Measurements from ENCODE around the gene GLE1.
"Not testable (repeated sequence)": the region's sequence is repeated elsewhere in the genome, so short reads cannot be mapped to it uniquely, and the experiment has no call there.

GRCh38 chr9:128585155-128585554 lies 80.6 kb downstream of the GLE1 start:
- TF ChIP-seq, protein P1, sequence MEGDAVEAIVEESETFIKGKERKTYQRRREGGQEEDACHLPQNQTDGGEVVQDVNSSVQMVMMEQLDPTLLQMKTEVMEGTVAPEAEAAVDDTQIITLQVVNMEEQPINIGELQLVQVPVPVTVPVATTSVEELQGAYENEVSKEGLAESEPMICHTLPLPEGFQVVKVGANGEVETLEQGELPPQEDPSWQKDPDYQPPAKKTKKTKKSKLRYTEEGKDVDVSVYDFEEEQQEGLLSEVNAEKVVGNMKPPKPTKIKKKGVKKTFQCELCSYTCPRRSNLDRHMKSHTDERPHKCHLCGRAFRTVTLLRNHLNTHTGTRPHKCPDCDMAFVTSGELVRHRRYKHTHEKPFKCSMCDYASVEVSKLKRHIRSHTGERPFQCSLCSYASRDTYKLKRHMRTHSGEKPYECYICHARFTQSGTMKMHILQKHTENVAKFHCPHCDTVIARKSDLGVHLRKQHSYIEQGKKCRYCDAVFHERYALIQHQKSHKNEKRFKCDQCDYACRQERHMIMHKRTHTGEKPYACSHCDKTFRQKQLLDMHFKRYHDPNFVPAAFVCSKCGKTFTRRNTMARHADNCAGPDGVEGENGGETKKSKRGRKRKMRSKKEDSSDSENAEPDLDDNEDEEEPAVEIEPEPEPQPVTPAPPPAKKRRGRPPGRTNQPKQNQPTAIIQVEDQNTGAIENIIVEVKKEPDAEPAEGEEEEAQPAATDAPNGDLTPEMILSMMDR (conservative IDR thresholded peaks at IDR 0.05; ENCODE audit: low read depth, low read length), result not testable (repeated sequence)
- not testable (repeated sequence) for TF ChIP-seq EZH2 (IDR thresholded peaks at IDR 0.05; ENCODE audit: borderline replicate concordance, low read depth, low read length, poor library complexity, severe bottlenecking)
